ENCODE measurements around the gene KAT6B.

DNA sequence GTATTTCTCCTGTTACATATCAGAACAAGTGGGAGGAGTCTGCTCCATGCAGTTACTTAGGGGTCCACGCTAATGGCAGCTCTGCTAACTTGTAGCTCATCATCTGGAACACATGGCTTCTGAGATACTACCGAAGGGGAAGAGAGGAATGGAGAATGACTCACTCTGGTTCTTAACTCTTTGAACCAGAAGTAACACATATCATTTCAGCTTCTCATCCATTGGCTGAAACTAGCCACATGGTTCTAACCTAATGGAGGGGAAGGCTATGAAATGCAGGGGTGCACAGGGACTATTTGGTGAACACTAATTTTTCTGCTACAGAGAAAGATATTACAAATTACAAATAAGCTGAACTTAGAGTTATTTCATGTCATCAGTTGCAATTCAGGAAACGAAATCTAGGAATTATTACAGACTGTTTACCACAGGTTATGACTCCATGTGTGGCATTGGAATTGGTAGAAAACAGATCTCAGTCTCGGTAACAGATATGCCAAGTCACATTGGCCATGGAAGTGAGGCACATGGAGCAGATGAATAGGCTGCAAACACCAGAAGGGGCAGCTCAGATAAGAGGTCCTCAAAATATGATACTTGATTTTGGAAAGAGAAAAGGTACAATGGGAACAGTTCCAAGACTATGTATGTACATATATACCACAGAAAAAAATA, 9.4 kb upstream of the KAT6B start:
- TF ChIP-seq TAF1 (IDR thresholded peaks at IDR 0.05; ENCODE audit: borderline replicate concordance, insufficient read depth, low read length) (no peak), POLR2AphosphoS5 (IDR thresholded peaks at IDR 0.05; ENCODE audit: low read depth, low read length) (no peak), SIN3A (IDR thresholded peaks at IDR 0.05; ENCODE audit: borderline replicate concordance, insufficient read depth, low read length) (no peak)
